Vagina (tissue), 2 donors: ENCODE measurements around the gene TRAPPC2B. TPM values are rescaled to one million over a fixed set of nuclear protein-coding genes. Genes with fewer than 3 reads are reported as not detected.
A peak's percentile ranks its signal among the peaks of the same experiment; 100 is the strongest.
"Not testable (repeated sequence)": the region's sequence is repeated elsewhere in the genome, so short reads cannot be mapped to it uniquely, and the experiment has no call there.

Experiments
- DNase-seq, 2 donors: peaks; one replicate each; pipeline ENCODE4 v3.0.0-alpha.2; 2017; ENCODE audit errors: extremely low spot score in 2 of 2
- H3K27ac ChIP-seq: fragments of 200-600 bp; sonication (generic); one replicate; pipeline ENCODE4 v1.5.1; 2019
- H3K27me3 ChIP-seq: fragments of 200-600 bp; sonication (generic); one replicate; pipeline ENCODE4 v1.5.1; 2019
- H3K36me3 ChIP-seq, 2 donors: fragments of 200-600 bp; sonication (generic); one replicate each; pipeline ENCODE4 v1.5.1; 2017 to 2019
- H3K4me1 ChIP-seq: fragments of 200-600 bp; sonication (generic); one replicate; pipeline ENCODE4 v1.5.1; 2019
- H3K4me3 ChIP-seq, 2 donors: fragments of 200-600 bp; sonication (generic); 1 replicate in 1 of 2; 2 replicates in 1 of 2; pipeline ENCODE4 v1.5.1; 2016 to 2019
- H3K9me3 ChIP-seq: fragments of 200-600 bp; sonication (generic); one replicate; pipeline ENCODE4 v1.5.1; 2019
- CTCF ChIP-seq, 3 experiments: fragments of 450-650 bp in 2 of 3; fragments of 200-600 bp in 1 of 3; sonication (generic) in 1 of 3; IDR thresholded peaks; one replicate each; pipeline ENCODE4 v1.5.1; 2017 to 2019; ENCODE audit warnings: antibody characterized with exemption in 3 of 3, mild to moderate bottlenecking in 2 of 3, moderate library complexity in 2 of 3
- POLR2A ChIP-seq, 2 donors: fragments of 450-650 bp; IDR thresholded peaks; one replicate each; pipeline ENCODE4 v1.6.1; 2017; ENCODE audit warnings: antibody characterized with exemption in 2 of 2, mild to moderate bottlenecking in 2 of 2, moderate library complexity in 2 of 2
- POLR2AphosphoS5 ChIP-seq, 2 donors: sonication (generic); formaldehyde crosslinking; IDR thresholded peaks; one replicate each; pipeline ENCODE4 v1.9.0; 2017; ENCODE audit warnings: antibody characterized with exemption in 2 of 2, mild to moderate bottlenecking in 2 of 2, low read depth in 1 of 2; ENCODE audit not compliant: insufficient read depth in 1 of 2
- intact Hi-C: fragments of 100-400 bp; cut with DNase I; formaldehyde crosslinking; loops from one replicate; pipeline ENCODE4 v1.15.1; 2023
- total RNA-seq: library from RNA; depleted of rRNA; stranded (reverse); fragments of >200 nt; gene quantifications from one replicate; pipeline ENCODE4 v1.2.3, GENCODE V29; 2016

The TRAPPC2B gene
- total RNA-seq, 1 donor from 2014 or later, result 8.6 TPM

GRCh38 chr19:57363688-57364181 is 384 bp downstream of the TRAPPC2B start:
- DNase-seq, result no peak
- Histone ChIP-seq H3K4me3 (peak overlapping the region; percentile 70 to 82), H3K36me3 (peaks cover 0 to 13% of the 10 kb centered on the region in 2 donors), H3K4me1 (peaks cover 18% of the 10 kb centered on the region), H3K27ac (peak overlapping the region; percentile 94), H3K27me3 (no peaks in the 10 kb centered on the region), H3K9me3 (peaks cover 10% of the 10 kb centered on the region)
- intact Hi-C loops, result no loop called here
- TF ChIP-seq POLR2AphosphoS5 (IDR thresholded peaks at IDR 0.05; ENCODE audit: insufficient read depth in 1 of 2, low read depth in 1 of 2) (no peak), POLR2A (IDR thresholded peaks at IDR 0.05) (no peak), CTCF (IDR thresholded peaks at IDR 0.05) (no peak)

- Histone ChIP-seq H3K4me3 (no peak overlapping the region), H3K4me1 (peaks cover 18% of the 10 kb centered on the region), H3K36me3 (peaks cover 0 to 8% of the 10 kb centered on the region in 2 donors), H3K27me3 (no peaks in the 10 kb centered on the region), H3K27ac (no peak overlapping the region), H3K9me3 (no peaks in the 10 kb centered on the region)
- no peak for DNase-seq
- intact Hi-C loops, result no loop called here
- TF ChIP-seq POLR2AphosphoS5 (IDR thresholded peaks at IDR 0.05; ENCODE audit: insufficient read depth in 1 of 2, low read depth in 1 of 2) (no peak), POLR2A (IDR thresholded peaks at IDR 0.05) (no peak)
These were observed 3.4 kb downstream of the TRAPPC2B start for GRCh38 chr19:57366776-57367175.

- no peaks in the 10 kb centered on the region for H3K4me1 ChIP-seq
- intact Hi-C loops, result no loop called here
- no peak overlapping the region for H3K27ac ChIP-seq
- H3K27me3 ChIP-seq, result no peaks in the 10 kb centered on the region
- H3K9me3 ChIP-seq, result peaks cover 17% of the 10 kb centered on the region
- TF ChIP-seq POLR2AphosphoS5 (IDR thresholded peaks at IDR 0.05; ENCODE audit: insufficient read depth in 1 of 2, low read depth in 1 of 2) (no peak), POLR2A (IDR thresholded peaks at IDR 0.05) (no peak), CTCF (IDR thresholded peaks at IDR 0.05) (no peak)
- H3K4me3 ChIP-seq, result no peak overlapping the region
- DNase-seq, result no peak
- H3K36me3 ChIP-seq, result peaks cover 0 to 55% of the 10 kb centered on the region in 2 donors
These were observed 10.8 kb downstream of the TRAPPC2B start for GRCh38 chr19:57374179-57374578.

- H3K27me3 ChIP-seq, H3K4me3 ChIP-seq, intact Hi-C loops, H3K4me1 ChIP-seq, DNase-seq, H3K27ac ChIP-seq: not testable (repeated sequence)
- peaks cover 0 to 55% of the 10 kb centered on the region in 2 donors for H3K36me3 ChIP-seq
- H3K9me3 ChIP-seq, result peaks cover 17% of the 10 kb centered on the region
These were observed 11.3 kb downstream of the TRAPPC2B start for GRCh38 chr19:57374647-57375046.

GRCh38 chr19:57376151-57376550 is 12.8 kb downstream of the TRAPPC2B start:
- no peak for DNase-seq
- Histone ChIP-seq H3K27ac (no peak overlapping the region), H3K9me3 (peaks cover 17% of the 10 kb centered on the region), H3K4me1 (no peaks in the 10 kb centered on the region), H3K36me3 (peaks cover 0 to 55% of the 10 kb centered on the region in 2 donors), H3K4me3 (no peak overlapping the region), H3K27me3 (no peaks in the 10 kb centered on the region)
- TF ChIP-seq POLR2AphosphoS5 (IDR thresholded peaks at IDR 0.05; ENCODE audit: insufficient read depth in 1 of 2, low read depth in 1 of 2) (no peak), POLR2A (IDR thresholded peaks at IDR 0.05) (no peak), CTCF (IDR thresholded peaks at IDR 0.05) (no peak)
- intact Hi-C loops, result no loop called here

GRCh38 chr19:57377498-57378146 is 14.3 kb downstream of the TRAPPC2B start:
- intact Hi-C loops, result no loop called here
- Histone ChIP-seq H3K9me3 (peaks cover 17% of the 10 kb centered on the region), H3K27me3 (no peaks in the 10 kb centered on the region), H3K4me1 (no peaks in the 10 kb centered on the region), H3K36me3 (peaks cover 0 to 44% of the 10 kb centered on the region in 2 donors), H3K4me3 (no peak overlapping the region), H3K27ac (no peak overlapping the region)
- DNase-seq, result no peak
- no peak for TF ChIP-seq POLR2A (IDR thresholded peaks at IDR 0.05)
- no peak for TF ChIP-seq POLR2AphosphoS5 (IDR thresholded peaks at IDR 0.05; ENCODE audit: insufficient read depth in 1 of 2, low read depth in 1 of 2)
- TF ChIP-seq CTCF (IDR thresholded peaks at IDR 0.05), result no peak
